NOMO-1 (cell line): ENCODE measurements around the gene SLC12A9.

ENCODE experiments used
- DNase-seq, 2 experiments: peaks; one replicate each; lab custom pipeline; 2025; ENCODE audit not compliant: unreplicated experiment in 2 of 2; lab: John Stamatoyannopoulos, UW

SLC12A9 gene

DNA sequence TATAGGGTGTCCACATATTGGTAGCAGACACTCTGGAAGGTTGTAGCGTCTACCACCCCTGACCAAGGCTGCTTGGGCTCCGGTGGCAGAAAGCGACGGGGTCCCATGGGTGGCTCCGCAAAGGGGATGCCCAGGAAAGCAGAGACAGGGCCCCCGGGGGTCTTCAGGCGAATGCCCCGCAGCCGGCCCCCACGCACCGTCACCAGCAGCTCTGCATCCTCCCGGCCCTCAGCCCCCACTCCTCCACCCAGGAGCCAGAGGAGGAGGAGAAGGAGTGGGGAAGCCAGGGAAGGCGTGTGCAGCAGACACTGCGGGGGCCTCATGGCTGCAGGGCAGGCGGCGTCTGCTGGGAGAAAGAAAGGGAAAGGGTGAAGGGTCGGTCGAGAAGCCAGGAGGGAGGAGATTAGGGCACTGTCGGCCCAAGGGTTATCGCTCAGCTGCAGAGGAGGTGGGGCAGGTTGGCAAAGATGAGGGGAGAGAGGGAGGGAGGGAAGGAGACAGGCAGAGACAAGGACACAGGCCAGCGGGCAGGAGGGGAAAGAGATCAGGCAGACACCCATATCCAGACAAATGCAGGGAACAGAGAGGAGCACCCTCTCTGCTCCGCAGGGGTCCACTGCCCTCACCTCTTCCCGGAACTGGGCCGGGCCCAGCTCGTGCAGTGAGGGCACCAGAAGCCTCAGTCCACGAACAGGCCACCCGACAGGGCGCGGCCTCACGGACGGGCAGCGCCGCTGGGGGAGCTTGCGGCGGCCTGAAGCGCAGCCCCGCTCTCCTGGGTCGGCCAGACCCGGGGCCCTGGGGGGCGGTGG lies 41.6 kb downstream of the SLC12A9 start:
- DNase-seq = no peak

DNA sequence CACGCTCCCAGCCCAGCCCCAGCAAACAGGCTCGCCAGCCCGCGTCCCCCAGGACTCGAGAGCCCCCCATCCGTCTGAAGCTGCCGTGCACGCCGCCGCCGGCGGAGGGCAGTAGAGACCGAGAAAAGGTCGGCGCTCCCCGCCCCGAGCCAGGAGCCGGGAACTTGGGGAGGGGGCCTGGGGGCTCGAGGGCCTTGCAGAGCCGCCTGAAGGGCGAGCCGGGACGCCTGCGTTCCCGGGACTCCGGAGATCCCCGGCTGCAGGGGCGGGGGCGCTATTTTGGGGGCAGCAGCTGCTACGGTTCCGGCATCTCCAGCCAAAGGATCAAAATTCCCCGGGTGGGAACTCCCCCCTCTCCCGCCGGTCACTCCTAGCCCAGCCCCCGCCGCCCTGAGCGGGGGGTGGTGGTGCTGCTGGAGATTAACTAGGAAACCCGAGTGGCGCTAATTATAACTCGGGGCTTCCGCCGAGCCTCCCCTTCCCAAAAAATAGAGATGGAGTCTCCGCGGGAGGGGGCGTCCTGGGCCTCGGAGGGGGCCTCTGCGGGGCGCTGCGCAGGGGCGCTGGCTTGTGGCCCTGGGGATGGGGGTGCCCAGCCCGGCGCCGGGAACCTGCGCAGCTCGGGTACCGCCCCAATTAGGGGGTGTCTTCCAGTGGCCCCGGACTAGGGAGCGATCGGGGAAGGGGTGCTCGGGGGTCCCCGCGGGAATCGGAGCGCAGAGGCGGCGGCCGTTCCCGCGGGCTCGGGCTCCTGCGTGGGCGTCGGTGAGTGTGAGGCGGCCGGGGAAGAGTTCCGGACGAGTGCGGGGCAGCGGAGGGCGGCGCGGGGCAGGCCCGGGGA lies 42.6 kb downstream of the SLC12A9 start:
- peak in 1 of 2 experiments; percentile 21 for DNase-seq

DNA sequence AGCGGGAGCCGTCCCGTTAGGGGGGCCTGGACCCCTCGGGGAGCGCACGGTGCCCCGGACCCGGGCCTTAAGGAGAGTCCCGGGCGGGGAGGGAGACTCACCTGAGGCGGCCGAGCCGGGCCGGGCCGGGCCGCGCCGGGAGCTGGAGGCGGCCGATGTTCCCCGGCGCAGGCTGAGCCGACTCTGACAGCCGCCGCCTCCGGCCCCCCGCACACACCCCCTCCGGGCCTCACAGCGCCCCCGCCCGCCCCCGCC lies 43.1 kb downstream of the SLC12A9 start, which contains the start of gene ACHE:
ACHE (minus strand) TSS at position 188 of the 255 bp plus-strand sequence. CDS start 1,656 bp downstream, outside the sequence.
- no peak for DNase-seq

DNA sequence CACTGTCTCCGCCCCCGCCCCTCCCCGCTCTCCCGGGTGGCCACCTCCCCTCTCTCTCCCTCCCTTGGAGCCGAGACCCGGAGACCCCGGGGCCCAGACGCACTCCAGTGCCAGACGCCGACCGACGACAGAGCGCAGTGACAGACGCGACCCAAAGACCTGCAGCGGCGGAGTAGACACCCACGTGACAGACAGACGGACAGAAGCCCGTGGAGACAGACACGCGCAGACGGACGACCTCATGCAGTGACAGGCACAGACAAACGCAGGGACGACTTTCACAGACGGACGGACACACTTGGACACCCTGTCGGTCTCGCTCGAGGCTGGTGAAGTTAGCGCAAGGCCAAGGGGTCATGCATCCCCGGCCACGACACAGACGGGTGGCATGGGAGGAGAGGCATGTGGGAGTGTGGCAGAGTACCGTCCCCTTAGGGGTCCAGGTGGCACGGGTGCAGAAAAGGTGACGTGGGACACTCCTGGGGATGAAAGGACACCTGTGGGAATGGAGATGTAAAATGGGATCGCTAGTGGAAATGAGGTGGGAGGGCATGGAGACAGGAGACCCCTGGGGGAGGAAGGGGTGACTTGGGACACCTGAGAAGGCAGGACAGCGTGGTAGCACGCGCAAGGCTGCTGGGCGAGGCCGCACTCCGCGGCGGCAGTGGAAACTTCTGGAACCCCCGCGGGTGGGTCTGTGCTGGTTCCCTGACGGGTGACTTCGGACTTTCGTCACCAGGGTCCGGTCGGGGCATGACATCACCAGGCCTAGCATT lies 43.6 kb downstream of the SLC12A9 start:
- DNase-seq = peak; percentile 39 to 43

DNA sequence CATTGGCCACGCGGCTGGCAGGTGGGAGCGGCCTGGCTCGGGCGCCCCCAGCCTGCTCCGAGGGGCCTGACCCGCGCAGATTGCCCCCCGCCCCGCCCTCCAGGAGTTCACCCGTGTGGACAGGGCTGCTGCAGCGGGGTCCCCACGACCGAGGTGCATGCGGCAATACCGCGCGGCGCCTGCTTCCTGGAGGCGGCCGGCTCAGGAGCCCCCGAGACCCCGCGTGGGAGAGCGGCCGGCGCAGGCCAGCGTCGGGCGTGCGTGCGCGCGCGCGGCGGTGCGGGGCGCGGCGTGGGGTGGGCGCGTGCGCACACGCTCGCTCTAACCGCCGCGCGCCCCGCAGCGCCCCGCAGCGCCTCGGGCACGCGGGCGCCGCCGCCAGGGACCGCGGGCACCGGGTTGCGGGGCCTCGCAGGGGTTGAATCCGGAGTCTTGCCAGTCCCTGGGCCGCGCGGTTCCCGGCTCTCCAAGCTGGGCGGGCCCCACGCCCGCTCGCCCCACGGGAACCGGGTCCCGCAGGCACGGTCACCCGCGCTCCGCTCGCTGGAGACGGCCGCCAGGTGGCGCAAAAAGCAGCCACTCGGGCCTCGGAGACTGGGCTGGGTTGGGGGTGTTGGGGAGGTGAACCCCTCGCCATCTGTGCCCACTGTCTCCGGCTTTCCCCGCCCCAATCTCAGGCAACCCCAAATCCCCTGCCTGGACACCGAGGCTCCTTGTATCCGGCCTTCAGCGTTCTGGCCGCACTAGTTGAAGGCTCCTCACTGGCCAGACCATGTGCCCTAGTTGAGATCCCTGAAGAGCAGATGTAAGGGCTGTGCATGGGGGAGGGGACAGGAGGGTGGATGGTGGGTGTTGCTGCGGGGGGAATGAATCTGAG lies 44.5 kb downstream of the SLC12A9 start:
- peak in 1 of 2 experiments; percentile 28 for DNase-seq

DNA sequence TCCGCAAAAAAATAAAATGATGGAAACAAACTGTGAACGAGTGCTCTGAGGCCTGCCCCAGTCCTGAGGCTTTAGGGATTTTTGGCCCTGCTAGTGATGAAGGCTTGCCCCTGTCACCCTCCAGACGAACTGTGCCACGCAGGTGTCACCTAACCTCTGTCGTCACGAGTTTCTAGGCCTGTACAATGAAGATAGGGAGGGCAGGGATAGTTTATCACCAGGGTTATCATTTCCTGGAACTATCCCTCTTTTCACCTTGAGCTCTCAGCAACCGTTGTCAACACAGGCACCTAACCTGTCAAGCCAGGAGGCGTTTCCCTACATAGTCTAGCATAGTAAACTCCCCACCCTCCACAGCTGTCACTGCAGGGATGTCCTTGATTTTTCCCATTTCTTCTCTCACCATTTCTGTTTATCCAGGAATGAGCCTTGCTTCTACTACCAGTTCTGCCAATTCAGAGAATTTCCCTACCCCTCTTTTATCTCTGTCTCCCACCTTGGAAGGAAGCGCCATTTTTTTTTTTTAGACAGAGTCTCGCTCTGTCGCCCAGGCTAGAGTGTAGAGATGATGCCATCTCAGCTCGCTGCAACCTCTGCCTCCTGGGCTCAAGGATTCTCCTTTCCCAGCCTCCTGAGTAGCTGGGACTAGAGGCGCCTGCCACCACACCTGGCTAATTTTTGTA lies 45.4 kb downstream of the SLC12A9 start:
- DNase-seq = no peak

DNA sequence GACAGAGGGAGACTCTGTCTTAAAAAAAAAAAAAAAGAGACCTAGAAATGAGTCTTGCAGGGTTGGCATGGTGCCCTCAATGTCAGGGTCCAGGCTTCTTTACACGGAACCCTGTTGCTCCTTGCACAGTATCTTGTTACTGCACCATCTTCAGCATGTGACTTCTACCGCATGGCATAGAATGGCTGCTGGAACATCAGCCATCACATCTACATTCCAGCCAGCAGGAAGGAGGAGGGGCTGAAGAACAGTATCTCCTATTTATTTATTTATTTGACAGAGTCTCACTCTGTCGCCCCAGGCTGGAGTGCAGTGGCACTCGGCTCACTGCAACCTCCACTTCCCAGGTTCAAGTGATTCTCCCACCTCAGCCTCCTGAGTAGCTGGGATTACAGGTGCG lies 46.9 kb downstream of the SLC12A9 start:
- DNase-seq = no peak

DNA sequence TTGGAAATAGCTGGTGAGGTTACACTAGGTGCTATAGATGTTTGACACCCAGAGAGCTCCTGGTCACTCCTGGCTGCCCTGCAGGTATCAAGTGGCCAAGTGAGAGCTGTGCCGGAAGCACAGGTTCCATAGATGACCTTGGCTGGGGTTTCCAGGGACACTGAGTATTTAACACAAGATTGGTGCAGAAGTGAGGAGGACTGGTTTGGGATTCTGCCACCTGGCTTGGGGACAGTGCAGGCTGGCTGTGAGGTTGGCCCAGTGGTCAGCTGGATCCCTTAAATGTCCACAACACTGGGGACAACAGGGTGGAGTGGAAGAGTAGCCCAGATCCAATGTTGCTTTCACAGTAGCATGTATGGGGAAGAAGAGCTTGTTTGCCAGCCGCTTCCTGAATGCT lies 48.5 kb downstream of the SLC12A9 start:
- no peak for DNase-seq

DNA sequence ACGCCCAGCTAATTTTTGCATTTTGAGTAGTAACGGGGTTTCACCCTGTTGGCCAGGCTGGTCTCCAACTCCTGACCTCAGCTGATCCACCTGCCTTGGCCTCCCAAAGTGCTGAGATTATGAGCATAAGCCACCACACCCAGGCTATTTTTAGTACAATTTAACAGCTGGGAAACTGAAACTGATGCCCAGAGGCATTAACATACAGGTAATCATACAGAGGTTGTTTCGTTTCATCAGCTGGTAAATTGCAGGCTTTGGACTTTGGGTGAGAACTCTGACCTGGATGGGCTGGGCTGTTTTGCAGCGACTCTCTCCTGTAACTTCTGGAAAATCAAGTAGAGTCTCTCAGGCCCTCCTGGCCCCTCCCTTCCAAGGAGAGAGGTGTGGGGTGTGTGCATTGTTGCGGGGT lies 49.4 kb downstream of the SLC12A9 start:
- DNase-seq = no peak

DNA sequence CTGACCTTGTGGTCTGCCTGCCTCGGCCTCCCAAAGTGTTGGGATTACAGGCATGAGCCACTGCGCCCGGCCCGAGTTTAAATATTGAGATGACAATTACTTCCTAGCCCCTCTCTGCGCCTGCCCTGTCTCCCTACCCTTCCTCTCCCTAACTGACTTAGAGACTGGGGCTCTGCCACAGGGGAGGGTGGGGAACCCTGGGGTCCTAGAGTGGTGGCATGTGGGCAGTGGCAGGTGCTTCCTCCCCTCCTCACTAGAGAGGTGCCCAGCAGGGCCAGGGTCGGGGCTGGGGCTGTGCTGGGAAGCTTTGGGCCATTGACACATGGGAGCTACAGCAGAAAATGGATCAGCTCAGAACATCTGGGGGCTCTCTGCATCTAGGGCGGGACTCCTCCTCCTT lies 50.1 kb downstream of the SLC12A9 start:
- DNase-seq = no peak

DNA sequence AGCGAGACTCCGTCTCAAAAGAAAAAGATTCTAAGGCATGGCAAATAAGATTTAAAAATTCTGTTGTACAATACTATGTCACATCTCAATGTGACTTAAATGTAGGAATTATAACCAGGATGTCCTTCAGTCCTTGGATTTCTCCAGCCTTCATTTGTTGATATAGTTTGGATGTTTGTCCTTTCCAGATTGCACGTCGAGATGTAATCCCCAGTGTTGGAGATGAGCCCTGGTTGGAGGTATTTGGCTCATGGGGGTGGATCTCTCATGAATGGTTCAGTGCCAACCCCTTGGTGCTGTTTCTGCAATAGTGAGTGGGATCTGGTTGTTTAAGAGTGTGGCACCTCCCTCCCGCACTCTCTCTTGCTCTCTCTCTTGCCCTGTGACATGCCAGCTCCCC lies 56.0 kb downstream of the SLC12A9 start:
- DNase-seq = no peak

DNA sequence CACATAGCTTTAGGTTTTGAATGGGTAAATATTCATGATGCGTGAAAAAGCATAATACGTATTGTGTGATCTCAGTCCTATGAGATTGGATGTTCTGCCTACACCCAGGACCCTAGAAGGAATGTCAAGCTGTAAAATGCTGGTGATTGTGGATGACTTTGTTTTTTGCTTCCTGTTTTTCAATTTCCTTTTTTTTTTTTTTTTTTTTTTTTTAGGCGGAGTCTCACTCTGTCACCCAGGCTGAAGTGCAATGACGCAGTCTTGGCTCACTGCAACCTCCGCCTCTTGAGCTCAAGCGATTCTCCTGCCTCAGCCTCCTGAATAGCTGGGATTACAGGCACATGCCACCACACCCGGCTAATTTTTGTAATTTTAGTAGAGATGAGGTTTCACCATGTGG lies 57.9 kb downstream of the SLC12A9 start:
- DNase-seq = peak; percentile 74 to 90

DNA sequence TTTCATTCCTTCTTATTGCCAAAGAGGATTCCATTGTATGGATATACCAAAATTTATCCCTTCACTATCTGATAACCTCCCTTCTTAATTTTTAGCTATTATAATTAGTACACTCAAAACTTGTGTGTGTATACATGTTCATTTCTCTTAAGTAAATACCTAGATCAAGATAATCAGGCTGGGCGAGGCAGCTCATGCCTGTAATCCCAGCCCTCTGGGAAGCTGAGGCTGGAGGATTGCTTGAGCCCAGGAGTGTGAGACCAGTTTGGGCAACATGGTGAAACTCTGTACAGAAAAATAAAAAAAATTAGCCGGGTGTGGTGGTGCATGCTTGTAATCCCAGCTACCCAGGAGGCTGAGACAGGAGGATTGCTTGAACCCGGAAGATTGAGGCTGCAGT lies 59.0 kb downstream of the SLC12A9 start:
- no peak for DNase-seq

DNA sequence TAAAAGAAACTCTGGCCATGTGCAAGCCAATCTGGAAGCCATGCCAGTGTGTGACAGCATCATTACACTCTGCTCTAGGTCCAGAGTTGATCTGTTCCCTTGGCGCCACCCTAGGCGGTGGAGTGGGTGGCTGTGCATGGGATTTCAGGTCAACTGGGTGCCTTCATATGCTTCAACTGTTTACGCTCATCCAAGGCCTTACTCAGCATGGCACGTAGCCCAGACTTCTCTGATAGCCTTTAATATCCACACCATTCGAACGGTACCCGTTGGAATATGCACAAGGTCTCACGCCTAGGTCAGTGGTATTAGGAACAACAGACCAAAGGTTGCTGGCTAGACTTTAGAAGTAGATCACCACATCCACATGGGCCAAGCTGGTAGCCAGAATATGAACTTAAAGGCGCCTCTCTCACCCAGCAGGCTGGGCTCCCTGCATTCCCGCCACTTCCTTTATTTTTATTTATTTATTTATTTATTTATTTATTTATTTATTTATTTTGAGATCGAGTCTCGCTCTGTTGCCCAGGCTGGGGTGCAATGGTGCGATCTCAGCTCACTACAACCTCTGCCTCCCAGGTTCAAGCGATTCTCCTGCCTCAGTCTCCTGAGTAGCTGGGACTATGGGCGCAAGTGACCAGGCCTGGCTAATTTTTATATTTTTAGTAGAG lies 61.8 kb downstream of the SLC12A9 start:
- DNase-seq = no peak

DNA sequence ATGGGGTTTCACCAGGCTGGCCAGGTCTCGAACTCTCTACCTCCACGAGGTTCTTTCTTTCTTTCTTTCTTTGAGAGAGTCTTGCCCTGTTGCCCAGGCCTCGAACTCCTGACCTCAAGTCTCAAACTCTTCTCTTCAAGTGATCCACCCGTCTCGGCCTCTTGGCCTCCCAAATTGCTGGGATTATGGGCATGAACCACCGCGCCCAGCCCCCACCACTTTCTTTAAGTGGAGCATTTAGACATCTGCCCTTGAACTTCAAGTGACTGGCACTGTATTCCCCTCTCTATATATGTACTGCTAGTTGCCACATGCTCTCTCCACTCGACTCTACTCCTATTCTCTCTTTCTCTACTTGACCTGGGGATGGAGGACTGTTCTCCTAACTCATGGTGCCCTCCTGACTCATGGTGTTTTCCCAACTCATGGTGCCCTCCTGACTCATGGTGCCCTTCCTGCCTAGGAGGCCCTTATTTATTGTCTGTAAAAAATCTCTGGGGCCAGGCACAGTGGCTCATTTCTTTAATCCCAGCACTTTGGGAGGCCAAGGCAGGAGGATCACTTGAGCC lies 62.5 kb downstream of the SLC12A9 start:
- no peak for DNase-seq
